HG02970 (cell line): ENCODE measurements around the gene TRAP1.

Source experiments
- ATAC-seq: cut with Tn5 transposase; IDR thresholded peaks from one replicate; pipeline ENCODE4 v1.9.1; 2021; ENCODE audit warnings: mild to moderate bottlenecking, moderate library complexity, moderate number of reproducible peaks; ENCODE audit not compliant: unreplicated experiment, low FRiP score

Gene TRAP1

DNA sequence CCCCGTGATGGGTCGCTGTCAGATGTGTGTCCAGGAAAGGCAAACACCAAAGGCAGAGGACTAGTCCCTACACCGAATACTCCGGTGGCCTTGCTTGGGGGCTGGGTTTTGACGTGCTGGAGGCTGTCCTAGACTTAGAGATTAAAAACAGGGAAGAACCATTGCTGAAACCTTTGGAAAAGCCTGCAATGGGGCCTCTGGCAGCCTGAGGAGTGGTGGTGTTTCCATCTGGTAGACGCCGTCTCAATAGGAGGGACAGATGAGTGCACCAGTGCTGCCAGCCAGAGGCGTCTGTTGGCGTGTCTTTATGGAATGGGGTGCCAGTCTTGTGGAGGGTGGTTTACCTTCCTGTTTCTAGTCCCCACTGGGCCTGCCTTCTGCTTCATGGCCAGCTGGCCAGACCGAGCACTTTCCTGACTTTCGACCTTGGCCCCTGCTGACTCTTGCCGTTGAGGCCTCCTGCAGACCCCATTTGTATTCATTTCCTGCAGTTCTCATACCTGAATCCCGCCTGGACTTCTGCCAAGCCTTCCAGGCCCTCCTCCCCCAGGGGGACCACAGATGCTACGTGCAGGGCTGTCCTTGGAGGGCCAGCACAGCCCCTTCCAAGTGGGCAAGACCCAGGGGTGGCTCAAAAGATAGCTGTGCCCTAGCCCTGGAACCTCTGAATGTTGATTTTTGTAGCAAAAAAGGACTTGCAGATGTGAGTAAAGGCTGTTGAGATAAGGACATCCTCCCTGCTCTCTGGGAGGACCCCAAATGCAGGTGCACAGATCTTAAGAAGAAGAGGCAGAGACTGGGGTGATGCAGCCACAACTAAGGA lies 64.7 kb downstream of the TRAP1 start:
- no peak for ATAC-seq

DNA sequence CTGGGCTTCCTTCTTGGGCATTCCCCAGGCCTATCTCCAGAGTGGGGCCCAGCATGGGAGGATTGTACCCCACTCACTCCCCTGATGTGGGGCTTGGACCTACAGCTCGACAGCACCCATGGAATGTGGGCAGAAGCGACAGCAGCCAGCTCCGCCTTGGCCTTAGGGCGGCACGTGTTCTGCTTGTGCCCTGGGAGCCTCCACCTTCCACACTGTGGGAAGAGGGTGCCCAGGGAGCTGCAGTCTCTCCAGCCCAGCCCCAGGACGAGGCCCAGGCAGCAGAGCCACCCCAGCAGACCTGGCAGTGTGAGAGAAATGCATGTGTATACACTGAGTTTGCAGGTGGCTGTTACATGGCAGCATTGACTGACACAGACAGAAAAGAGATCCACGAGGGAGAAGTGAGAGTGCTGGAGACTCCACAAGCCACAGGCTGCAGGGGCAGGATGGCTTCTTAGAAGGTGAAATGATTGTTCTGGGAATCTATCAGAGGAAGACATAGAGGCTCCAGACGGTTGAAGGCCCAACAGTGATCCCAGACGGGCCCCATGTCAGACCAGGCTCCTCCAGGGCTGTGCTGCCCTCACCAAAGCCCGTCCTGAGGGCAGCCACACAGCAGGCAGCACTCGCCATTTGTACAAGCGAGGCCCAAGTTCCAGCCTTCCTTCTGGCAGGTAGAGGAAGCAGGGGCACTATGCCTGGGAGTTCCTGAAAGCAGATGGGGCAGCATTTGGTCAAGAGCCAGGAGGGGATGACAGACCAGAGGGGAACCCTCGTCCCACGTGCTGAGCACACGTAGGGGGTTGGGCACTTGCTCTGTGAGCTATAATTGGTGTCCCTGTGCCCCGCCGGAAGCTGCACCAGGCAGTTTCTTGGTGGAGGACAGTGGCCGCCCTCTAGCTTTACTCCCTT lies 65.6 kb downstream of the TRAP1 start:
- no peak for ATAC-seq

DNA sequence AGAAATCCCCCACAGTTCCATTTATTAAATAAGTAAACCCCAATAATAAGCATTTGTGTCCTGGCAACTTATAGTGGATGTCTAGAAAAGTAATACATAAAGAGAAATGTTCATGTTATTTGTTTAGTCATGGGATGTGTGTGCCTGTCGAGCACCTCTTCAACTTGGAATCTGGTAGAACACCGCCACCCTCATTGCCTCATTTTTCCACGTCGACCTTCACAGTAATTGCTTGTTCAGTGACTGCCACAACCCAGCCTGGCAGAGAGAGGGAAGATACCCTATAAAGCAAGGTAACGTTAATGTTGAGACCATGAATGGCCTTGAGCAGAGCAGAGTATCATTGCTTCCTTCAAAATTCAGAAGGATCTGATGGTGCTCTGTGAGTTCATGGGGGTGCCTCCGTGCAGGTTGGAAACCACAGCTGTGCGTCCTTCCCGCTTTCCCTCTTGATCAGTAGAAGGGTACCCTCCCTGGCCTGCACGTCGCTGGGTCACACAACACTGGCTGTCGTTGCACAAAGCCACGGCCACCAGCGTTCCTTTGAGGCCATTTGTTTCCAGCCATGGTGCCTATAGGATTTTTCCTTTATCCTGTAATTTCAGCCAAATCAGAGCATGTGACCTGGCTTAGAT lies 66.6 kb downstream of the TRAP1 start:
- ATAC-seq, result no peak

DNA sequence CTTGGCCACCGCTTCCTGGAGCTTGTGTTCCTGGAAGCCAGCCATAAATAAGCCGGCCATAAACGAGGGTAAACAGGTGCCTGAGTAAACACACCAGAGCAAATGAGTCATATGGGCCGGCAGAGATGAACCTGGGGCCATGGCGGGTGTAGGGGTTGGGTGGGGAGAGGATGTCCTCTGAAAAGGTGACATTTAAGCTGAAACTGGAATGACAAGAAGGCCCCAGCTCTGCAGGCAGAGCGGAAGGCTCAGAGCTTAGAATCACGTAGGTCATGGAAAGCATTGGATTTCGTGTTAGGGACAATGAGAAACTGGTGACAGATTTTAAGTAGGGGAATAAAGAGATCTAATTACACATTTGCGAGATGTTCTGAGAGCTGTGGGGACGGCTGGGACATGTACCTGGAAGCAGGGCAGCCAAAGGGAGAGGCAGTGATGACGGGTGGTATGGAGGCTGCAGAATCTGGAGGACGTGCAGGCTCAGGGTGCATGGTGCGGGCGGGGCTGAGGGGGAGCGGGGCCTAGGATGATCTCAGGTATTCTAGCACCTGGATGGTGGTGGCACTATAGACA lies 70.9 kb downstream of the TRAP1 start:
- no peak for ATAC-seq

DNA sequence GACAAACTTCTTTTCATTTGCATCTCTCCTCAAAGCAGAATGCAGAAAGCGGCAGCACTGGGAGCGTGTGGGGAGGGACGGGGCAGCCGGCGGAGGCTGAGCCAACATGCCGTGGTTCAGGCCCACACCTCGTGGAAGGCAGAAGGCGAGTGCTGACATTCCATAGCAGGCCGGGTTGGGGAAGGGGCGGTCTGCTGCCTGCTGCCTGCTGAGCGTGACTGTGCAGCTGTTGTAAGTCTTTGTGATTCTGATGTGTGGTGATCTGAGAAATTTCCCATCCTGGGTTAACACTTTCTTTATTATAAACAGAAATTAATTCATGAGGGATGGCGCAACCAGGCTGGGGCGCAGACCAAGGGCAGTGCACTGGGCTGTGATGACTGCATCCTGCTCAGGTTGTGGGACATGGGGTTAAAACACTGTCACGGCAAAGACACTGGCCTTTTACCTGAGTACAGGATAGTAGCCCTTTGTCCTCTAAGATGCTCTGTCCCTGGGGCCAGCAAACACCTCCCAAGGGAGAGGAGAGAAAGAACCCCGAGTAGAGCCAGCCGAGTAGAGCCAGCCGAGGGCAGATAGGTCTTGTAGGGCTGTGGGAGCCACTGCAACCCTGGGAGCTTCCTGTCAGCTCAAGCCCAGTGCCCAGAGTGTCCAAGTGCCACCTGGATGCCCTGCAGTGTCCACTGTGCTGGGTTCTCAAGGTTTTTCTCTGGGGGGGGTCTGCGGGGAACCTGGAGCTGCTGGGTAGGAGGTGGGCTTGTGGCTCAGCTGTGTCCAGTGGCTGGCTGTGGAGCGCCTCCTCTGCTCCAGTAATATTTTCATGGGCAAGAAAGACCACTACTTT lies 71.6 kb downstream of the TRAP1 start:
- no peak for ATAC-seq

DNA sequence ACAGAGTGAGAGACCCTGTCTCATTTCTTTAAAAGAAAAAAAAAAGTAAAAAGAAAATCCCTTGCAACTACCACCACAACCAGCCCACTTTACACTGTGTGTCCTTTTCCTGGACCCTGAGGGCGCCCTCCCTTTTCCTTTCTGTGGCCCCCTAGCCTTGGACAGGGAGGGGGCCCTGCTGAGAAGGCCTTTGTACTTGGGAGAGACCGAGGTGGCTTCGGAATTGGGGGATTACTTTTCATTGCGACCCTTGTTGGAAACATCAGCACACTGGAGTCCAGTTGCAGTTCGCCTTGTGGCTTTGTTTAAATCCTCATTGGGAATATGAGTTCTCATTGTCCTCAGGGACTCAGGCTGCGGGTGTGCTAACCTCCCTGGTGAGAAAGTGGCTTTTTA lies 72.2 kb downstream of the TRAP1 start:
- ATAC-seq, result no peak

DNA sequence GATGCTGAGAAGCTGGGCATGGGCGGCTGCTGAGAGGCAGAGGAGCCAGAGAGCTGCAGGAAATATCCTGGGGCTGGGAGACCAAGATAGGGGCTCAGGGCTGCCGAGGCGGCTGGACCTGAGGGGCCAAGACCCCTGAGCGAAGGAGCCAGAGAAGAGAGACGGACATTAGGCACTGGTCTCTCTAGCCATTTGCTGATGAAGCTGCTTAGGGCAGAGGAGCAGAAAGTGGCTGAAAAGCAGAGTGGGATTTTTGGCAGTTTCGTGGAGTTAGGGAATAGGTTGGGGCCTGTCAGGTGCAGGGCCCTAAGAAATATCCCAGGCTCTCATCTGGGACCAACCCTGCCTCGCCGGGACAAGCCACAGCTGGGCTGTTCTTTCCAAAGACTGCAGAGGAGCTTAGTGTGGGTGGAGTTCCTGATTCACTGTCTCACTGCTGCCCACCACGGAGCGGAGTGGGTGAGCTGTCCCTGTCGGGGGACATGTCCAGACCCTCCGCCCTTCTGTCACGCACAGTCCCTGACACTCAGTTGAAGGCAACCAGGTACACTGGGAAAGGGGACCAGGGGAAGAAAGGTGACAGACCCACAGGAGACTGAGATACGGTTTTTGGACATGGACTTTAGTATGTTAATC lies 74.1 kb downstream of the TRAP1 start:
- no peak for ATAC-seq

DNA sequence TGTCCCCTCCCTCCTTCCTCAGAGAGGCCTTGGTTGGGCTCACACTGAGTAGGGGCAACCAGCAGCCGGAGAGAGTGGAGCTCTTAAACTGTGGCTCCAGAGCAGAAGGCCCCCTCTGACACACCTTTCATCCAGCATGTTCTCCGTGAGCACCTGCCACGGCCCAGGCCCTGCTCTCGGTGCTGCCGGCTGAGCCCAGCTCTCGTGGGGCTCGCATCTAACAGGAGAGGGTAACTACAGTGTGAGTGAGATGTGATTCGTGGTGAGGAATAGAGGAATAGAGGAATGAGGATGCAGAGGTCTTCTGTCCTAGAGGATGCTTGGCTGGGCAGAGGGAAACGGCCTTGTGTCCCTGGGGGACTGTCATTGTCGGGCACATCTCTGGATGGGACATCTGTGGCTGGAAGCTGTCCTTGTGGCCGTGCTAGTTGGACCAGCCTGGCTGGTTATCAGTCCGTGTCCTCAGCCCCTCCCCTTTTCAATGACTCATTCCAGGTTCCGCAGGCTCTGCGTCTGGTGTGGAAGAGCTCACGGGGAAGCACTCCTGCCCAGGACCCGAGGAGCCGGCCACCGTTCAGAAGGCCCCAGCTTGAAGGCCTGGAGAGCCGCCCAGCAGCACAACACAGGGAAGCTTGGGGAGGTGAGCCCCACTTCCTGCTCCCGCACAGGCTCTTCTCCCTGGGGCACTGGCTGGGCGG lies 74.8 kb downstream of the TRAP1 start:
- no peak for ATAC-seq

DNA sequence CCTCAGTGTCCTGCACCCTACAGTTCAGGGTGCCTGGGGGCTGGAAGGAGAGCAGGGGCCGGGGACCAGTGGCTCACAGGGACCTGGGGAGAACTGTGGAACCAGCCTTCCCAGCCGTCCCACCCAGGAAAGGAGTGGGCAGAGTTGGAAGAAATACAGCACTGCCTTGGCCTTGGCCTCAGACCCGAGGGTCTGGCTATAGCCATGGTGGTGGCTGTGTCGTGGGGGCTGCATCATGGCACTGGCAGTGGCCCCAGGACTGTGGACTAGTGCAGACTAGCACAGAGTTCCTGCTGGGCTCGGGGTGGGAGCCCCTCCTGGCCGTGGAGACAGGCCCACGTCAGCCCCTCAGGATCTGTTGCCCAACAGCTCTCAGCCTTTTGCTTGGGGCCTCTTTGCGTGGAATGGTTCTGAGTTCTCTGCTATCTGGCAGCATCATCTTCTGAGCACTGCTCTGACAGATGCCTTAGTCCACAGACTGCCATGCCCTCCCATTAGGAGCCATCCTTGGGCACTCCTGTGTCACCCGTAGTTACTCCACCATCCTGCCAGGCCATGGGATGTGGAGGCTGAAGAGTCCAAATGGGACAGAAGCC lies 75.4 kb downstream of the TRAP1 start:
- ATAC-seq, result no peak

DNA sequence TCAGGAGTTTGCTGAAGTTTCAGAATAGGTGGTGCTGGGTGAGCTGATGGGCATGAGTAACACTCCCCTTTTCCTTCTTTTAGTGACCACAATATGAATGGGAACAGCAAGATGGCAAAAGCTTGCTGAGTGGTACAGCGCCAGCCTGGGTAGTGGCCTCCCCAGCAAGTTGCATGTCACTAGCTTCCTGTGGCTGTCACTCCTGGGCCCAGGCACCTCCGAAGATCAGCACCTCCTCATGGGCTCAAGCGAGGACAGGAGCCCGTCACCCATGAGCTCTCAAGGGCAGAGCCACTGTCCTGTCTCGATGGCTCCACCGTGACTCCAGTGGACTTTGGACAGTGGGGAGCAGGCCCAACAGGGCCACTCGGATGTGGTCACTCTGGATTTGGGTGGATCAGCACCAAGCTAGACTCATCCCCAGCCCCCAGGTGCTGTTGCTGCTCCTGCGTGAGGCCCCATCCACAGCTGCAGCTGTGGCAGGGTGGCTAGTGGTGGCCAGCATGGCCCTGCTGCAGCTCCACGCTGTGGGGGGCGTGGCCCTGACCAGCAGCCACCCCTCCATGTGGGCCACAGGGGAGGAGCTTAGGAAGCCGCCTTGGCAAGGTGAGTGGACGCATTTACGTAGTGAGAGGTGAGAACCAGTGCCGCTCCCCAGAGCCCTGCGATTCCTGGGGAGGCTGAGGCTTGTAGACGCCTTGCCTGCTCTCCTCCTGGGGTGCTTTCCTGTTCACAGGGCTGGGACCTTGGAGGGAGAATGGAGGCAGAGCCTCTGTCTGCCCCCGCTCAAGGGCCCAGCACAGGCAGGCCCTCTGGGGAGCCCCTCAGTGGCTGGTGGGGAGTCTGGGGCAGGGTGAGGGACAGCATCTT lies 76.5 kb downstream of the TRAP1 start:
- ATAC-seq, result no peak

DNA sequence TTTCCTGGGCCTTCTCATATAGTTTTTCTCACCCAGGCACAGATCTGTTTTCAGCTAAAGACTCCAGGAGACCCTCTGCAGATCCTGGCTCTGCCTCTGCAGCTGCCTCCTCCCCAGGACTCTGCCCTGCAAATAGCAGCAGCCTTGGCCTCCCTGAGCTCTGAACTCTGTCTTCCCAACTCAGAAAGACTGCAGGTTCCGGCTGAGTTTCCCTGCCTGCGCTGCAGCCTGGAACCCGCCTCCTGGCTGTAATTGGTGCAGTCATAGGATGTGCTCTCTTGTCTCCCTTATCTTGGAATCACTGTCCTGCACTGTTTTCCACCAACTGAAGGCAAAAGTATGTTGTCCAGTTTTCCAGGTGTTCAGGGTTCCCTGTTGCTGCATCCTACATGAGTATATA lies 77.1 kb downstream of the TRAP1 start:
- ATAC-seq, result no peak

DNA sequence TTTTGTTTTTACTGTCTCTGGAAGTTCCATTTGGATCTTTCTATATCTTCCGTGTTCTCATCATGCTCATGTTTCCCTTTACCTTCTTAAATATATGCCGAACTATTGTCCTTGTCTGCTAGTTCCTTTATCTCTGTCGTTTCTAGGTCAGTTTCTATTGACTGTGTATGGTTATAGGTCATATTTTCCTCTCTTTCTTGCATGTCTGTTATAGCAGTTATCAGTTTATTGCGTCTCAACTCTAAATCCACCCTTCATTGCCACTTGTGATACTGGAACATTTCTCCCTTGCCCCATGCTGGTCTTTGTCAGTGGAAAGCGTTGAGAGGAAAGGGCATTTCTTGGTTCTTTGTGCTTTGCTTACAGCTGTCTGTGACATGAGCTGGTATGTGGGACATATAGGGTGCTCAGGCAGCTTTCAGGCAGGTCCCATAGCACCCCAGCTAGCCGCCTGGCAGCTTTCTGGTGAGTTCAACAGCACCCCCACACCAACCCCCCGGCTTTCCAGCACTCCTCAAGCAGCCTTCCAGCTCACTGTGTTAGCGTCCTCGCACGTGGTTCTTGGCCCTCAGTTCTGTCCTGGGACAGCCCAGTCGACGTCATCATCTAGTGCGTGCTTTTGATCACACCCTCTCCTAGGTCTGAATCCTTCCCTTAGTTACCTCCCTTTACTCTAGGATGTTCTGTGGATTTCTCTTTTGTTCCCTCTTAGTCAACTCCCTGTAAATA lies 78.2 kb downstream of the TRAP1 start:
- no peak for ATAC-seq

DNA sequence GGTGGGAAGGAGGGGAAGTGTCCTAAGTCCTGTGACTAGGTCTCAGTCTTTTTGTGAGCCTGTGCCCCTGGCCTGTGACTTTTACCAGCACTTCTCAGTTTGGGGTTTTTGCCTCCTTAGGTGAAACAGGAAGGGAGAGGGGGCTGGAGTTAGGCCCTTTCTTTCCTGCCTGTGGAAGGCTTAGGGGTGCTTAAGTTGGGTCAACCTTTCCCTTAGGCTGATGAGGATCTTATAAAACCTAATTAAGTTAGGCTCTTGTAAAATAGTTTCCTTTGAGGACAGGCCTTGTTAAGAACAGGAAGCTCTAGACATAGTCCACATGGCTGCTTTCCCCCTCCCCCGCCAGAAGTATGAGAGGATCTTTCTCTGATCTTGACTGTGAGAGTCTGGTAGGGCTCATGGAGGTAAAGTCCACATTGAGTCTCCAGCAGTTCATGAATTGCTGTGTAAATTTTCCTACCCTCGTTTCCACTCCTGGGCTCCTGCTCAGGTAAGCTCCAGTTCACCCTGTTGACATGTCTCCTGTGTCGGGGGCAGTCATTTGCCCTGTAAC lies 79.9 kb downstream of the TRAP1 start:
- no peak for ATAC-seq

DNA sequence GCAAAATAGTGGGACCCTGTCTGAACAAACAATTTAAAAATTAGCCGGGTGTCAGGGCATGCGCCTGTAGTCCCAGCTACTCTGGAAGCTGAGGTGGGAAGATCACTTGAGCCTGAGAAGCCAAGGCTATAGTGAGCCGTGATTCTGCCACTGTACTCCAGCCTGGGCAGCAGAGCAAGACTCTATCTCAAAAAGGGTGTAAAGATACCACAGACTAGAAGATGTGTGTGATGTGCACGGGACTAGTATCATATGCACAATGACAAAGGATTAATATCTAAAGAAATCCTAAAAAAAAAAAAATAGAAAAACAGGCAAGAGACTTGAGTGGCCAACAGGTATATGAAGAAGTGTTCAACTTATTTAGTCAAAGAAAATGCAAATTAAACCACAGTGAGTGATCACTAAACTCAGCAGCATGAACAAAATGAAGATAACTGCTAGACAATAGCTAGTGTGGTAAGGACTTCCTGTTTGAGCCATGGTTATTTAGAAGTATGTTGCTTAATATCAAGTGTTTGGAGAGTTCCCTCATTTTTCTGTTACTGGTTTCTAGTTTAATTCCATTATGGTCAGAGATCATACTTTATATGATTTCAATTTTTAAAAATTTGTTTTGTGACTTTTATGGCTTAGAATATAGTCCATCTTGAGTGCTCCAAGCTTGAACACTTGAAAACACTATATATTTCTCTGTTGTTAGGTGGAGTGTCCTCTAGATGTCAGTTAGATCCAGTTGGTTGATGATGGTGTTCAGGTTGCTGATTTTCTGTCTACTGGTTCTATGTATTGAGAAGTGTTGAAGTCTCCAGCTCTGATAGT lies 91.2 kb downstream of the TRAP1 start:
- no peak for ATAC-seq

DNA sequence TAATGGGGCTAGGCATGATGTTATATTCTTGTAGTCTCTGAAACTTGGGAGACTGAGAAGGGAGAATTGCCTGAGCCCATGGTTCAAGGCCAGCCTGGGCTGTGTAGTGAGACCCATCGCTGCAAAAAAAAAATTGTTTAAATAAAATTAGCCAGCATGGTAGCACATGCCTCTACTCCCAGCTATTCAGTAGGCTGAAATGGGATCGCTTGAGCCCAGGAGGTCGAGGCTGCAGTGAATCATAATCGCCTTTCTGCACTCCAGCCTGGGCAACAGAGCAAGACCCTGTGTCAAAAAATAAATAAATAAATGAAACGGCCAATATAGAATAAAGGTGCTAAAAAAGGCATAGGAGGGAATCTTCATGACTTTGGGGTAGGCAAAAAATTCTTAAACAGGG lies 92.0 kb downstream of the TRAP1 start:
- no peak for ATAC-seq

DNA sequence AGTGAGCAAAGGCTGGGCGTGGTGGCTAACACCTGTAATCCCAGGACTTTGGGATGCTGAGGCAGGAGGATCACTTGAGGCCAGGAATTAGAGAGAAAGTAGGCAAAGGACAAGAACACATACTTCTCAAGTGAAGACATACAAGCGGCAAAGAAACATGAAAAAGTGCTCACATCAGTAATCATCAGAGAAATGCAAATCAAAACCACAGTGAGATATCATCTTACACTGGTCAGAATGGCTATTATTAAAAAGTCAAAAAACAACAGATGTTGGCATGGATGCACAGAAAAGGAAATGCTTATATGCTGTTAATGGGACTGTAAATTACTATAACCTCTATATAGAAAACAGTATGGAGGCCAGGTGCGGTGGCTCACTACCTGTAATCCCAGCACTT lies 93.7 kb downstream of the TRAP1 start:
- no peak for ATAC-seq
